D721Med (cell line): ENCODE measurements around the gene KCNH2.

Source experiments
- DNase-seq: peaks from one replicate; pipeline ENCODE4 v3.0.0; 2011; ENCODE audit warnings: low spot score; ENCODE audit not compliant: insufficient read length
- FAIRE-seq: peaks from 2 replicates; lab custom pipeline; 2011; peaks lifted over from hg19 to GRCh38; lab: Jason Lieb, UNC
- TF ChIP-seq, protein P1 (sequence below): IDR thresholded peaks from 2 replicates; pipeline ENCODE4 v1.5.1; 2012; ENCODE audit warnings: mild to moderate bottlenecking, control low read depth; ENCODE audit not compliant: insufficient read depth; ENCODE audit errors: missing control alignments

KCNH2 gene

DNA sequence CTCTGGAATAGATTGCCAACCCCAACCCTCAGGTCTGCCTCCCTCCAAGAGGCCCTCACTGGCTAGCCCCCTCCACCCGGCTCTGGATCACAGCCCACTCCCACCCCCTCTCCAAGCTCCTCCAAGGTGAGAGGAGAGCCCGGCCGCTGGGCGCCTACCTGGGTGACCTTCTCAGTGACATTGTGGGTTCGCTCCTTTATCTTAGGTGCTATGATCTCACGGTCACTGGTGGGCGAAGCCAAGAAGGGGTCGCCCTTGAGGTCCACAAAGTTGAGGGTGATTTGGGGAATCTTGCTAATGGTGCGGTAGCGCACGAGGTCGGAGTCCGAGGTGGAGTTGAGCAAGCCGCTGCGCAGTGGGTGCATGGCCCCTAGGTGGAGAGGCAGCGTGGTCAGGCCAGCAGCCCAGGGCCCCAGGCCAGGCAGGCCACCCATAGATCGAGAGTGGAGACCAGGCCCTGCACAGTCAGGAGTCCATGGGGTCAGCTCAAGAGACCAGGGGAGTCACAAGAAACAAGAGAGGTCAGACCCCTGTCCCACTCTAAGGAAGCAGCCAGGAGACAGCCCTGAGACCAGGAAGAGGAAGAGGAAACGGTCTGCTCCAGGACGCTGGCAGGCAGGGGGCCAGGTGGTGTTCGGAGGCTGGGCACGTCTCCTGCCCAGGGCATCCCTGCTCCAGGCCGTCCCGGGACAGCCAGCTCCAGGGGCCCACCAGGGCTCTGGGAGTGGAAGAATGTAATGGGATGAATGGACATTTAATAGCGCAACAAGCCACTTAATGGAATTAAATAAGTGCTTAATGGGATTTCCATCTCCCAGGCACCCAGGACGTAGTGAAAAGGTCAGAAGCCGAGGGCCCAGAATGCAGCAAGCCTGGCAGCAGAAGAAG is 20.7 kb downstream of the KCNH2 start:
- no peak for DNase-seq
- TF ChIP-seq, protein P1, sequence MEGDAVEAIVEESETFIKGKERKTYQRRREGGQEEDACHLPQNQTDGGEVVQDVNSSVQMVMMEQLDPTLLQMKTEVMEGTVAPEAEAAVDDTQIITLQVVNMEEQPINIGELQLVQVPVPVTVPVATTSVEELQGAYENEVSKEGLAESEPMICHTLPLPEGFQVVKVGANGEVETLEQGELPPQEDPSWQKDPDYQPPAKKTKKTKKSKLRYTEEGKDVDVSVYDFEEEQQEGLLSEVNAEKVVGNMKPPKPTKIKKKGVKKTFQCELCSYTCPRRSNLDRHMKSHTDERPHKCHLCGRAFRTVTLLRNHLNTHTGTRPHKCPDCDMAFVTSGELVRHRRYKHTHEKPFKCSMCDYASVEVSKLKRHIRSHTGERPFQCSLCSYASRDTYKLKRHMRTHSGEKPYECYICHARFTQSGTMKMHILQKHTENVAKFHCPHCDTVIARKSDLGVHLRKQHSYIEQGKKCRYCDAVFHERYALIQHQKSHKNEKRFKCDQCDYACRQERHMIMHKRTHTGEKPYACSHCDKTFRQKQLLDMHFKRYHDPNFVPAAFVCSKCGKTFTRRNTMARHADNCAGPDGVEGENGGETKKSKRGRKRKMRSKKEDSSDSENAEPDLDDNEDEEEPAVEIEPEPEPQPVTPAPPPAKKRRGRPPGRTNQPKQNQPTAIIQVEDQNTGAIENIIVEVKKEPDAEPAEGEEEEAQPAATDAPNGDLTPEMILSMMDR = no peak
- no peak for FAIRE-seq

DNA sequence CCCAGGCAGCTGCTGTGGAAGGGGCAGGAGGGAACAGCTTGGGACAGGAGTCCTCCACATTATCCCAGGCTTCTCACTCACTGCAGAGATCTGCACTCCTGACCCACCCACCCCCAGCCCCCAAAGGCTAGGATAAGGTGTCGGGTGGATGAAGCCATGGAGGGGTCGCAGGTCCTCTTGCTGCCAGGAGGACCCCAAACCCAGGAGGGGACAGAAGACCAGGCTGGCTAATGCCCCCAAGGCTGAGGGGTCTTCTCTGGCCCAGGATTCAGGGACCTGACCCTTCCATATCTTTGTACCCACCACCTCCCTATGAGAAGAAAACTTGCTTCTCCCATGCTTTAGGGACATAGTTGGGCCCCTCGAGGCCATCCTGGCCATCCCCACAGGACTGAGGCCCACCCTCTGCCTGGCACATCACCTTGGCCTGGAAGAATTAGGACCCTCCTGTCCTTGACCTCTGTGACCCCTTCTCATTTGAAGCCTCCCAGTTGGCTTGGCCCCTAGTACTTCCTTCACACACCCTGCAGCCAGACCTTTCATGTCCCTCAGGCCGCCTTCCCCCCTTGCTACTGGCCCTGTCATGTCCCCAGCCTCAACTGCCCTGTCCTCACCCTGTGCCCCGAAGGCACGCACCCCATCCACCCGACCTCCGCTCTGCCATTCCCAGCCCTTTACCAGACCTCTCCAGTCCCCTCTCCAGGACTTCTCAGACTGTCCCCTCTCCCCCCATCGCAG is 21.6 kb downstream of the KCNH2 start:
- FAIRE-seq (no peak), DNase-seq (no peak)
- TF ChIP-seq, protein P1 = no peak

DNA sequence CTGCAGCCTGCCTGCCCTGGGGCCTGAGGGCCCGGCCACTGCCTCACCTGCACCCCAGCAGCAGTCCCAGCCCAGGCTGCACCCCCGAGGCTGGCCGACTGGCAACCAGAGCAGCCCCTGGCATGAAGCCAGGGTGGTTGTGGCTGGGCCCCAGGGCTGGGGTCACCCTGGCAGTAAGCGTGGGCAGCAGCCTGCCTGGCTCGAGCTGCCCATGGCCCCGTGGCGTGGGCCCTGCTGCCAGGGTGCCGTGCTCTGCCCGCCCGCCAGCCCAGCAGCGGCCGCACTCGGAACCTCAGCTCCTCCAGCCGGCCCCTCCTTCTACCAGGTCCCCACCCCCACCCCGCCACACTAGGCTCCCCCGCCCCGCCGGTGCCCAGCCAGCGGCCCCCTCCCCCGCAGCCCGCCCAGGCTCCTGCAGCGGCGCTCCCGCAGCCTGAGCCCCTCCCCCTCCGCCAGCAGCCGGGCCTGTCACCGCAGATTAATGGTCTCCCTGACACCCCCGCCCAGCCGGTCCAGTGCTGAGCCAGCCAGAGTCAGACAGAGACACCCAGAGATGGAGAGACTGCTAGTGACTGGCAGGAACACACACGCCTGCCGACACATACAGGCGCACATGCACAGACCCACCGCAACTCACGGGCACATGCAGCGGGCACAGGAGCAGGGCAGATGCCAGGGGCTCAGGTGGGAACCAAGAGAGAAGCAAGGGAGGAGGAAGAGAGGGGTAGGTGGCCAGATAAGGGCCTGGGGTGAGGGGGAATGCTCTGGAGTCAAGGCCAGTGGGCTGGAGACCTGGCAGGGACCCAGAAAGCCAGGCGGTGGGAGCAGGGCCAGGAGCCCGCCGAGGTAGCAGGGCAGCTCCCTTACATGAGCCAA is 22.4 kb downstream of the KCNH2 start:
- FAIRE-seq (no peak), DNase-seq (no peak)
- TF ChIP-seq, protein P1 = no peak

DNA sequence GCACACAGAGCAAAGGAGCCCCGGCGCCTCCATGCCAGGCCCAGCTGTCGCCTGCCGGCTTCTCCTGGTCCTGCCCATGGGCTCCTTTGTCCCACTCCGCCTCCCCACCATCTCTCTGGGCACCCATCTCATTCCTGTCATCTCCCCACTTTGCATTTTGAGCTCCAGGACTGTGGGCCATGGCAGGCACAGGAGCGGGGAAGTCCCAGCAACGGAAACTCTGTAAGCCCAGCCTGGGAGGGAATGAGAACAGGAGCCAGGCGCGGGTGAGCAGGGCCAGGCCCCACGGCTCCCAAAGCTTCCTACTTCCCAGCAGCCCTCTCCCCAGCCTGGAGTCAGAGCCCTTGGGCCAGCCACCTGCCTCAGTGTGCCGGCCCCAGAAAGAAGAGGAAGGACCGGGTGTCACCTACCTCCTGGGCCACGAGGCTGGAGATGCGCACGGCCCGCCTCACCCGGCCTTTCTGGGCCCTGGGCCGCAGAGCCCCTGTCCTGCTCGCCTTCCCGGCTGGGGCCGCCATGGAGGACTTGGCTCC is 23.1 kb downstream of the KCNH2 start:
- FAIRE-seq (no peak), DNase-seq (no peak)
- TF ChIP-seq, protein P1 = no peak

DNA sequence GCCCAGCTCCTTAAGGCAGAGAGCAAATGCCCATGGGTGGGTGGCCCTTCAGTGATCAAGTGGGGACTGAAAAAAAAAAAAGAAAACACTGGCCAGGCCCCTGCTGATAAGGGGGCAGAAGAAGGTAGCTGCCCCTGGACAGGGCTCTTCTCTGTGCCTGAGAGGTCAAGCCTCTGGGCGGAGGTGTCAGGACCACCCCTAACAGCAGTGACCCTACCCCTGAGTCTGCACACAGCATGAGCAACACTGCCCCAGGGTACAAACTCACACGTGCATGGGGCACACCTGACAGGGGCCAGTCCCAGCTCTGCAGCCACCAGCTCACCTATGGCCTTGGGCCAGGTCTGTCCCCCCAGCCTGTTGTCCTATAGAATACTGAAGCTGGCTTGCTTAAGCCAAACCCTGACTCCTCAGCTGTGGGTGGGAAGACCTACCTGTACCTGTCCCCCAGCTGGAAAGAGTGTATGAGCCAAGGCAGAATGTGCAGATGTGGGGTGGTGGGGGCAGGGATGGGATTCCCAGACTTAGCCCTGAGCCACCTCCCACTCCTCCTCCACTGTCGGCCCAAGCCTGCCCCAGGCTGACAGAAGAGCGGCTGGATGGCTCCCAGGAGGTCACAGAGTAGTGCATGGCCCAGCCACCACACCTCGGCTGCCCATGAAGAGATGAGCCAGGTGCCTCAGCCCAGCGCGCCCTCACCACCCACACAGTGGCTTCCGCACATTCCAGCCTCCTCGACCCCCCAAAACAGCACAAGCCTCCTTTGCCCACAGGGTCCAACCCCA is 23.7 kb downstream of the KCNH2 start:
- DNase-seq = no peak
- TF ChIP-seq, protein P1 = no peak
- FAIRE-seq = no peak
